ENCODE data around the gene SLC26A2.

Gene SLC26A2

GRCh38 chr5:149995385-149996204 lies 35.0 kb downstream of the SLC26A2 start:
- no peak overlapping the region for H3K27ac Mint-ChIP-seq
- TF ChIP-seq CTCF (IDR thresholded peaks at IDR 0.05; ENCODE audit: unreplicated experiment in 3 of 3) = no peak
- peaks cover 11% of the 10 kb centered on the region for H3K36me3 Mint-ChIP-seq (ENCODE audit: low read depth)
- no peaks in the 10 kb centered on the region for H3K27me3 Mint-ChIP-seq (ENCODE audit: low read depth)
- no peaks in the 10 kb centered on the region for H3K9me3 Mint-ChIP-seq
- H3K4me3 Mint-ChIP-seq = no peak overlapping the region
- H3K4me1 Mint-ChIP-seq = peaks cover 19% of the 10 kb centered on the region

GRCh38 chr5:149996205-149996890 lies 35.8 kb downstream of the SLC26A2 start:
- peak overlapping the region in 2 of 3 experiments; percentile 7 to 49 for H3K4me3 Mint-ChIP-seq
- H3K9me3 Mint-ChIP-seq = no peaks in the 10 kb centered on the region
- no peak for TF ChIP-seq CTCF (IDR thresholded peaks at IDR 0.05; ENCODE audit: unreplicated experiment in 3 of 3)
- H3K27ac Mint-ChIP-seq = no peak overlapping the region
- H3K27me3 Mint-ChIP-seq (ENCODE audit: low read depth) = no peaks in the 10 kb centered on the region
- peaks cover 11% of the 10 kb centered on the region for H3K36me3 Mint-ChIP-seq (ENCODE audit: low read depth)
- H3K4me1 Mint-ChIP-seq = peaks cover 19% of the 10 kb centered on the region

GRCh38 chr5:149998281-149998680 lies 37.7 kb downstream of the SLC26A2 start:
- H3K4me1 Mint-ChIP-seq = peaks cover 34% of the 10 kb centered on the region
- H3K36me3 Mint-ChIP-seq (ENCODE audit: low read depth) = peaks cover 11% of the 10 kb centered on the region
- peak overlapping the region; percentile 93 to 100 (median 93) for H3K4me3 Mint-ChIP-seq
- H3K27me3 Mint-ChIP-seq (ENCODE audit: low read depth) = no peaks in the 10 kb centered on the region
- no peak for TF ChIP-seq CTCF (IDR thresholded peaks at IDR 0.05; ENCODE audit: unreplicated experiment in 3 of 3)
- peak overlapping the region; percentile 10 to 91 (median 90) for H3K27ac Mint-ChIP-seq
- no peaks in the 10 kb centered on the region for H3K9me3 Mint-ChIP-seq

DNA sequence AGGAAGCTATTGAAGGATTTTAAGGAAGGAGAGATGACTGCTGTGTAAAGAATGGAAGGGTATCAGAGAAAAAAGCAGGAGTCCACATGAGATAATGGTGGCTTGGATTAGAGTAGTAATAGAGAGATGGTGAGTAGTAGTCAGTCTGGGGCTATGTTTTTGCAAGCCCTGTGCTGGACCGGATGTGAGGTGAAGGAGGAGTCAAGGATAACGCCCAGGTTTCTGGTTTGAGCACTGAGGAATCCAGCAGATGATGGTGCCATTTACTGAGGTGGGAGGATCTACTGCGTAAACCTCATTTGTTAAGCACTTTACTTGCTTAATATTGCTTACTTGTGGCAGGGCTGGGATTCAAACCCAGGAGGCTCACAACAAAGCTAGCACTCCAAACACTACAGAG lies 38.8 kb downstream of the SLC26A2 start:
- no peaks in the 10 kb centered on the region for H3K27me3 Mint-ChIP-seq (ENCODE audit: low read depth)
- TF ChIP-seq CTCF (IDR thresholded peaks at IDR 0.05; ENCODE audit: unreplicated experiment in 3 of 3) = no peak
- peaks cover 12% of the 10 kb centered on the region for H3K36me3 Mint-ChIP-seq (ENCODE audit: low read depth)
- peak overlapping the region; percentile 90 to 98 (median 91) for H3K27ac Mint-ChIP-seq
- no peaks in the 10 kb centered on the region for H3K9me3 Mint-ChIP-seq
- peak overlapping the region; percentile 93 to 100 (median 93) for H3K4me3 Mint-ChIP-seq
- peaks cover 34% of the 10 kb centered on the region for H3K4me1 Mint-ChIP-seq

DNA sequence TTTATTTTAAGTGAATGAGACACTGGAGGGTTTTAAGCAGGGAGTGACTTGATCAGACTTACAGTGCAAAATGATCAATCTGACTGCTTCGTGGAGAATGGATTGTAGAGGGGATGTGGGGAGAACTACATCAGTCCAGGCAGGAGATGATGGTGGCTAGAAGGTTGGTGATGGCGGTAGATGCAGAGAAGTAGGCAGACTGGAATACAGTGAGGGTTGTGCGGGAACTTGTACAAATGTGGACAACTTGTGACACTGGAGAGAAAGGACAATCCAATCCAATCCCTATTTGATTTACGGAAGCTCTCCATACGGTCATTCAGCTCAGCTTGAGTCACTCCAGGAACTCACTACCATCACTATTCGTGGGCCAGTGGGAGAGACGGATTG lies 39.3 kb downstream of the SLC26A2 start:
- Mint-ChIP-seq H3K4me1 (peaks cover 34% of the 10 kb centered on the region), H3K4me3 (peak overlapping the region; percentile 93 to 100 (median 93)), H3K27me3 (ENCODE audit: low read depth) (no peaks in the 10 kb centered on the region), H3K27ac (peak overlapping the region; percentile 90 to 98 (median 91)), H3K36me3 (ENCODE audit: low read depth) (peaks cover 14% of the 10 kb centered on the region), H3K9me3 (no peaks in the 10 kb centered on the region)
- TF ChIP-seq CTCF (IDR thresholded peaks at IDR 0.05; ENCODE audit: unreplicated experiment in 3 of 3) = no peak

Measured in nephron (organoid).